HepG2 (cell line): ENCODE measurements around the gene NUP85. TPM values are rescaled to one million over a fixed set of nuclear protein-coding genes. Genes with fewer than 3 reads are reported as not detected.

Source experiments
- ATAC-seq: fragments of 200-7000 bp; cut with Tn5 transposase; 3 replicates; pipeline ENCODE4 v1.9.1; 2020; ENCODE audit warnings: mild to moderate bottlenecking, moderate library complexity
- BruUV-seq: library from RNA; stranded (reverse); fragments of 400-500 nt; replicated peaks from 2 replicates; lab custom pipeline; 2021; lab: Mats Ljungman, UMichigan
- CTCF ChIA-PET: fragments of 300-600 bp; formaldehyde crosslinking; extraction: SDS; loops from one replicate; lab custom pipeline; 2021; ENCODE audit warnings: low total read pairs, inconsistent platforms, low intra/inter-chr PET ratio; lab: Yijun Ruan, JAX
- POLR2A ChIA-PET: fragments of 350-600 bp; sonication (Branson Sonifier 250); formaldehyde crosslinking; loops from one replicate; lab custom pipeline; 2020; ENCODE audit warnings: antibody characterized with exemption, inconsistent platforms; lab: Yijun Ruan, JAX
- DNase-seq: peaks from one replicate; pipeline ENCODE4 v3.0.0-alpha.2; 2015; ENCODE audit warnings: low spot score
- FAIRE-seq: peaks from 3 replicates; lab custom pipeline; 2011; peaks lifted over from hg19 to GRCh38; lab: Jason Lieb, UNC
- H2AFZ ChIP-seq: one replicate; pipeline ENCODE4 v1.6.1; 2011; ENCODE audit warnings: low read length, inconsistent platforms
- H3K27ac ChIP-seq: fragments of 300-600 bp; 3 replicates; pipeline ENCODE4 v1.8.0; 2011; ENCODE audit warnings: mixed run types, mild to moderate bottlenecking, mixed read lengths, low read length, inconsistent platforms; ENCODE audit not compliant: insufficient read depth; ENCODE audit errors: extremely low read length
- H3K27me3 ChIP-seq, 2 experiments: fragments of 200-600 bp in 1 of 2; 2 replicates in 1 of 2; 3 replicates in 1 of 2; pipeline versions ENCODE4 v1.6.0 to v1.8.0; 2011; ENCODE audit warnings: low read length in 2 of 2, mild to moderate bottlenecking in 2 of 2, moderate library complexity in 2 of 2, inconsistent platforms in 1 of 2; ENCODE audit not compliant: insufficient read depth in 2 of 2, control insufficient read depth in 1 of 2
- H3K36me3 ChIP-seq, 2 experiments: fragments of 200-600 bp in 1 of 2; replicated peaks in 1 of 2; 2 replicates in 1 of 2; 3 replicates in 1 of 2; pipeline versions ENCODE4 v1.5.1 to v1.8.0; 2011; ENCODE audit warnings: low read length in 2 of 2, inconsistent platforms in 1 of 2; ENCODE audit not compliant: insufficient read depth in 2 of 2, control insufficient read depth in 1 of 2
- H3K4me1 ChIP-seq: 2 replicates; pipeline ENCODE4 v1.5.1; 2012; ENCODE audit warnings: low read length, inconsistent platforms; ENCODE audit not compliant: insufficient read depth
- H3K4me2 ChIP-seq: 2 replicates; pipeline ENCODE4 v1.6.0; 2011; ENCODE audit warnings: low read depth, low read length, inconsistent platforms
- H3K4me3 ChIP-seq, 3 experiments: fragments of 200-600 bp in 1 of 3; sonication (generic), shearing (Covaris generic) in 1 of 3; replicated peaks in 1 of 3; 2 replicates each; pipeline ENCODE4 v1.5.1; 2011 to 2016; ENCODE audit warnings: low read length in 3 of 3, inconsistent platforms in 2 of 3, low read depth in 2 of 3, mild to moderate bottlenecking in 2 of 3, control low read depth in 1 of 3, mixed read lengths in 1 of 3; ENCODE audit not compliant: insufficient read depth in 1 of 3
- H3K79me2 ChIP-seq: one replicate; pipeline ENCODE4 v1.6.1; 2011; ENCODE audit warnings: low read length, inconsistent platforms; ENCODE audit not compliant: insufficient read depth
- H3K9ac ChIP-seq: 2 replicates; pipeline ENCODE4 v1.6.0; 2011; ENCODE audit warnings: mild to moderate bottlenecking, low read depth, low read length, inconsistent platforms; ENCODE audit not compliant: insufficient read depth
- H3K9me3 ChIP-seq: 2 replicates; pipeline ENCODE4 v1.5.1; 2012; ENCODE audit warnings: mild to moderate bottlenecking, low read length
- H4K20me1 ChIP-seq: 2 replicates; pipeline ENCODE4 v1.6.0; 2011; ENCODE audit warnings: inconsistent platforms, mild to moderate bottlenecking, low read length, moderate library complexity; ENCODE audit not compliant: insufficient read depth
- DNMT3B ChIP-seq: conservative IDR thresholded peaks from 2 replicates; pipeline ENCODE4 v1.6.1; 2016; ENCODE audit warnings: missing biosample characterization, control low read depth
- KIAA2018 ChIP-seq: sonication (generic); formaldehyde crosslinking; IDR thresholded peaks from 2 replicates; pipeline ENCODE4 v1.5.0; 2020; ENCODE audit warnings: mild to moderate bottlenecking, missing genetic modification reagents, borderline replicate concordance
- MTA1 ChIP-seq: sonication (generic); formaldehyde crosslinking; IDR thresholded peaks from 2 replicates; pipeline ENCODE4 v1.4.0; 2020; ENCODE audit warnings: missing genetic modification reagents, mild to moderate bottlenecking, borderline replicate concordance
- PHF21A ChIP-seq: sonication (generic); formaldehyde crosslinking; IDR thresholded peaks from 2 replicates; pipeline ENCODE4 v1.5.0; 2020; ENCODE audit warnings: mild to moderate bottlenecking, missing genetic modification reagents
- RFX5 ChIP-seq: IDR thresholded peaks from 2 replicates; pipeline ENCODE4 v1.6.1; 2011; ENCODE audit warnings: low read depth, low read length, improper control_type of control experiment
- SALL1 ChIP-seq: sonication (generic); formaldehyde crosslinking; IDR thresholded peaks from 2 replicates; pipeline ENCODE4 v1.8.0; 2022; ENCODE audit warnings: mild to moderate bottlenecking, missing genetic modification reagents
- ZHX2 ChIP-seq, 2 experiments: sonication (generic) in 1 of 2; formaldehyde crosslinking in 1 of 2; IDR thresholded peaks; 2 replicates each; pipeline versions ENCODE4 v1.6.1 to v1.9.0; 2014 to 2022; ENCODE audit warnings: antibody characterized with exemption in 1 of 2, borderline replicate concordance in 1 of 2, inconsistent platforms in 1 of 2, low read depth in 1 of 2, missing genetic modification reagents in 1 of 2
- ZNF234 ChIP-seq: sonication (generic); formaldehyde crosslinking; conservative IDR thresholded peaks from 2 replicates; pipeline ENCODE4 v1.5.1; 2020; ENCODE audit warnings: mild to moderate bottlenecking, missing genetic modification reagents
- WGBS: methylation state at CpG from one replicate; pipeline ENCODE4 v1.1.6; 2017; ENCODE audit warnings: low lambda C conversion rate; 5-methylcytosine and 5-hydroxymethylcytosine counted together
- in situ Hi-C: cut with HindIII; loops from 2 replicates; pipeline ENCODE4 v1.10.0; 2017; ENCODE audit warnings: low pct_unique_long_range_greater_than_20kb; ENCODE audit not compliant: extremely low pct_ligation_motif_present
- intact Hi-C: fragments of 100-400 bp; cut with micrococcal nuclease; formaldehyde crosslinking; loops from one replicate; pipeline ENCODE4 v1.10.0; 2022; ENCODE audit not compliant: unreplicated experiment
- polyA plus RNA-seq, 8 experiments: library from polyadenylated mRNA; depleted of rRNA in 3 of 8; stranded (reverse) in 7 of 8; unstranded in 1 of 8; fragments of >200 nt; fragmentation: Illumina TruSeq in 4 of 8; extraction: Trizol in 4 of 8; gene quantifications; 2 replicates each; pipeline versions ENCODE4 v1.2.1 to v1.2.3, GENCODE V29; 2011 to 2016; ENCODE audit warnings: low read depth in 4 of 8, missing spikeins in 1 of 8, mixed read lengths in 1 of 8; ENCODE audit not compliant: insufficient read depth in 1 of 8
- total RNA-seq, 5 experiments: library from RNA; depleted of rRNA; stranded (reverse); fragments of >200 nt; fragmentation: Illumina TruSeq; extraction: Trizol; gene quantifications; 2 replicates each; pipeline ENCODE4 v1.2.3, GENCODE V29; 2016; ENCODE audit warnings: low read depth in 1 of 5

The NUP85 gene
- total and polyA plus RNA-seq, 2 of the 13 experiments (the other 11 are each of a cell fraction or from before 2014, with no cell fraction given) = 89.1 to 124 TPM

GRCh38 chr17:75240394-75241142 lies 35.1 kb downstream of the NUP85 start (continued):
- no peak for TF ChIP-seq ZHX2 (IDR thresholded peaks at IDR 0.05; ENCODE audit: low read depth)
- TF ChIP-seq ZHX2 (CRISPR knock-in tag; IDR thresholded peaks at IDR 0.05; ENCODE audit: borderline replicate concordance) = no peak
- TF ChIP-seq RFX5 = no peak
- 0 out of 2 replicates have a peak, but pooled peaks have one; percentile 47 for TF ChIP-seq MTA1 (CRISPR knock-in tag)
- TF ChIP-seq ZNF234 (CRISPR knock-in tag) = no peak
- no peak for TF ChIP-seq PHF21A

GRCh38 chr17:75241143-75241430 lies 35.6 kb downstream of the NUP85 start:
- H3K79me2 ChIP-seq = no peaks in the 10 kb centered on the region
- in situ Hi-C loops = no loop called here
- H3K27me3 ChIP-seq = no peaks in the 10 kb centered on the region
- H3K9ac ChIP-seq = no peak overlapping the region
- no peak overlapping the region for H3K27ac ChIP-seq
- 96% methylated on average over 6 of the region's 7 CpGs for WGBS
- no peaks in the 10 kb centered on the region for H3K9me3 ChIP-seq
- H3K4me1 ChIP-seq = no peaks in the 10 kb centered on the region
- BruUV-seq = no TSS peak
- intact Hi-C loops = no loop called here
- FAIRE-seq (no peak), DNase-seq (no peak), ATAC-seq (no peak)
- no peaks in the 10 kb centered on the region for H4K20me1 ChIP-seq
- ChIA-PET CTCF (interaction anchor here (1.9 kb wide), 1 partner anchor 172 kb away, joined by 13 read pairs; no protein-coding TSS in a partner anchor), POLR2A (interaction anchor here (1.1 kb wide), 1 partner anchor 20 kb away, joined by 10 read pairs; the partner anchor contains the start of genes GGA3 and MRPS7)
- H3K4me2 ChIP-seq = no peak overlapping the region
- no peak overlapping the region for H3K4me3 ChIP-seq
- H2AFZ ChIP-seq = no peak overlapping the region
- H3K36me3 ChIP-seq = peaks cover 78 to 94% of the 10 kb centered on the region in 2 experiments
- TF ChIP-seq KIAA2018 (CRISPR knock-in tag) = no peak
- TF ChIP-seq SALL1 (CRISPR knock-in tag) = no peak
- TF ChIP-seq DNMT3B = no peak
